T-helper 2 cell treated with Interferon-gamma antibody and Interleukin-4, amounts not matched to agents 100 ng/mL and 5 ng/mL, for 36 hours (primary cell): ENCODE data around the gene ELAVL4. TPM values are rescaled to one million over a fixed set of nuclear protein-coding genes. Genes with fewer than 3 reads are reported as not detected.
"Not testable (repeated sequence)": the region's sequence is repeated elsewhere in the genome, so short reads cannot be mapped to it uniquely, and the experiment has no call there.

ENCODE experiments used
- intact Hi-C: fragments of 100-400 bp; cut with micrococcal nuclease; formaldehyde crosslinking; loops from one replicate; pipeline ENCODE4 v1.15.1; 2023
- total RNA-seq: library from RNA; stranded (reverse); gene quantifications from 2 replicates; pipeline ENCODE4 v1.2.3, GENCODE V29; 2022

ELAVL4 gene
- total RNA-seq, 1 donor from 2014 or later, result not detected

DNA sequence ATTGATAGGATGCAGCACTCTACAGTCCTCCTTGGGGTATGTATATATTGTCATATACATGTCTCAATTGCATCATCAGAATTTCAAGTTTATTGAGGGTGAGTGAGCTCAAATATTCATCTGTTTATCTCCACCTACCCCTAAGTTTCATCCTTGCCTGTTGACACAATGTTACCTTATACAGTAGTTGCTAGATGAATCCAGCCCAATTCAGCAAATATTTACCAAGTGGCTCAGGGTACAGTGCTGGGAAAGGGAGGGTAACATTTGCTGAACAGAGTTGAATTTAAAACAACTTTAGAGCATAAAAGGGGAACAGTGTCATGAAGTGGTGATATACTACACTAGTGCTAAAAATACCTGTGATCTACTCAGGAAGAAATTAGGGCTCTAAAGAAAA lies 14.4 kb downstream of the ELAVL4 start:
- intact Hi-C loops, result no loop called here

DNA sequence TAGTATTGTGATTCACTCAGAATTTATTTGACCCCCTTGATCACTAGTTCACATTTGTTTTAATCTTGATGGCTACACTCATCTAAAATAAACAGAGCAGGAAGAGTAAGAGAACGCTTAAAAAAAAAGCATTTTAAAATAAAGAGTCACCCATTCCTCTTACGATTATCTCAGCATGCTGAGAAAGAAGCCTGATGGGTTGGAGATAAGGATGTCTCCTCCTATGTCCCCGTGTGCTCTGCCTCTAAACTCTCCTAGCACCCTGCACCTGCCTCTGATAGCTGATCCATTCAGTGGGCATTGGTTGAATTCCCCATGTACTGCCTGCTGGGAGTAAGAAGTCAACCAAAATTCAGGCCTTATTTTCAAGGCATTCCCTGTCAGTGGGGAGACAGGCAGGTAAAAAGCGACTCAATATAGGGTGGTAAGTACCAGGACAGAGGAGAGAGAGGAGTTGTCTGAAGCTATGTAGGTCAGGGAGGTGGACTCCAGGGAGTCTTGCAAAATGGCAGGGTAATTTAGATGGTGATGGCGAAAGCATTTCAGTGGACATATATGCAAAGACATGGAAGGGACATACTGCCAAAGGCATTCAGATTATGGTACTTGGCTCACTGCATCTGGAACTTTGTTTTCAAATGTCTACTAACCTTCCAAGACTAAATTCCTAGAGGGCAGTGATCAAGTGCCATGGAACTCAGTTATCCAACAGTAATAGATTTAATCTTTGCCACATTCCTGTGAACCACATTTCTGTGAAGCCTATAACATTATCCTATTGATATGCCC lies 18.4 kb downstream of the ELAVL4 start:
- intact Hi-C loops, result no loop called here

GRCh38 chr1:50129201-50129600 lies 20.5 kb downstream of the ELAVL4 start:
- intact Hi-C loops, result no loop called here

DNA sequence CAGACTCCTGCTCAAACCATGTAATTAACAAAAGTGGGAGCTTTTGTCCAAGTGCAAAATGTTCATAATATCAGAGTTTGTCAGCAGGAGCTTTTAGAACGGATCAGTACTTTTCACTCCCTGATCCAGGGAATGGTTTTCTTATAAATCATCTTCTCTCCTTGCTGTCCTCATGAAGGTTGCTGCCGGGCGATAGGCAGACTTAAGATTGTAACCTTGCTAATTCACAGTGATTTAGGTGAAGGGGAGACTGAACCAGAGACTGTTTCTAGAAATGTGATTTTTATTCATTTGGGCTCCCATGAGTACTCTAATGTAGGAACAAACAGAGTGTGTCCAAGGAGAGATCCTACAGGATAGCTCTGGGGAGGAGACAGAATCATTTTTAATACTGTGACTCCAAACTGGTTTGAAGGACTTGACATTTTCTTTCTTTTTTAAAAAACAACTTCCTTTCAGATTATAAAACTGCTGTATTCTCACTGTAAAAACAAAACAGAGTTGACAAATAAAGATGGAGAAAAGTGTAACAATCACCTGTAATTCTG lies 23.7 kb downstream of the ELAVL4 start:
- intact Hi-C loops, result no loop called here

- intact Hi-C loops, result no loop called here
Measured at GRCh38 chr1:50135716-50136115, 27.0 kb downstream of the ELAVL4 start.

DNA sequence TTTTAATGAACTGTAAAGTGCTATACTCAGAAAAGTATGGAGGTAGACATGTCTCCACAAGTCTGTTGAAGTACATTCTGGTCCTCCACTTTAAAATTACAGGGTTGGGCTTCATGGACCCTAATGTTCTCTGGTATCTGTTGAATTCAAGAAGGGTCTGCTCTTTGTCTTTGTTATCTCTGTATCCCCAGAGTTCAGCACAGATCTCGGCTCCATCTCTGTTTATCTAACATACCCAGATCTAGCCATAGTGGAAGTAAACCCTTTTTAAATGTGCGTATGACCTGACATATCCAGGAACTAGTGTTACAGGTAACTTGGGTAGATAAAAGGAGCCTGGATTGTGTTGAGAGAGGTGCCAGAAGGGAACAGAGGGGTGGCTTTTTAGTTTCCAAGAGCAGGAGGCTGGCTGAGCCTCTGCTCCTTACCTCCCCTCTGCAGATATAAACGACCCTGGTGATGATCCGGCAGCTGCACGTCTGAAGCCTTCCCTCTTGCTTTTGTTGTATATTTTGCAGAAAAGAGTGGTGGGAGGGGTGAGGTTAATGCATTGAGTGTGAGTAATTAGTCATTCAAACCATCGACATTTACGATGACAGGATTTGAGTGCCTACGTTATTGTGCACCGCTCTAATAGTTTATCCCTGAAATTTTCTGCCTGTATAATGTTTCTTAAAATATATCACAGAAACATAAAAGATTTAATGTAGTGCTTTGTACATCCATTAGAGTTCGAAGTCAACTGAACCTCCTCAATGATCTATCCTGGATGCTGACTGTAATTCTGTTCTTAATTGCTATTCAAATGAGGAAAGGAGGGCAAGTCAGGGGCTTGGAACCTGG lies 30.8 kb downstream of the ELAVL4 start:
- intact Hi-C loops, result no loop called here

DNA sequence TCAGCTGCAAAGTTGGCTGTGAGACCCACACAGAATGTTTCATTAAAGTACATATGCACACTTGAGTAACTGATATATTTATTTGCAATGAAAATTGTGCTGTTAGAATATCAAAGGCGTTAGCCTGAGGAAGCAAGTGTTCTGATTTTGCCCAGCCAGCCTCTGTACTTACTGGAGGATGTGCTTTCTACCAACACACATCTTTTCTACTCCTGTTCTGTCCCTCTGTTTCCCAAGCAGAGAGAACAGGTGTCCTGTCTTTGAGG lies 31.4 kb downstream of the ELAVL4 start:
- intact Hi-C loops, result no loop called here

GRCh38 chr1:50147191-50147850 lies 38.6 kb downstream of the ELAVL4 start:
- intact Hi-C loops, result no loop called here

- intact Hi-C loops, result no loop called here
Measured at GRCh38 chr1:50148142-50148923, 39.6 kb downstream of the ELAVL4 start.

DNA sequence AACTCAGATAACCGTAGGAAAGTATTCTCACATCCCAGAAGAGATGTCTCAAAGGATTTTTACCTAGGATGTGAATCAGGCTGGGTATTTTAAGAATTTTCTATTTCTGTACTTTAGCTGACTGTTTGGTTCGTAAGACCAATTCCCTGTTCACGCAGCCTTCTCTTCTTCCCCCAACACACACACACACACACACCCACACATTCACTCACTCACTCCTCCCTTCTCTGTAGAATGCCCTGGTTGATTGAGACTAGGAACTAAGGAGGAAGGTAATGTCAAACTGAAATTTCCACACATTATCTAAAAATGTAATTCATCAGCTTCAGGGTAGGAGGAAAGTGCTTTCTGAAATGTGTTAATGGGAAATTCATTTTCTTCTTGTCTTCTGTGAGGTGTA lies 43.5 kb downstream of the ELAVL4 start:
- intact Hi-C loops, result no loop called here

DNA sequence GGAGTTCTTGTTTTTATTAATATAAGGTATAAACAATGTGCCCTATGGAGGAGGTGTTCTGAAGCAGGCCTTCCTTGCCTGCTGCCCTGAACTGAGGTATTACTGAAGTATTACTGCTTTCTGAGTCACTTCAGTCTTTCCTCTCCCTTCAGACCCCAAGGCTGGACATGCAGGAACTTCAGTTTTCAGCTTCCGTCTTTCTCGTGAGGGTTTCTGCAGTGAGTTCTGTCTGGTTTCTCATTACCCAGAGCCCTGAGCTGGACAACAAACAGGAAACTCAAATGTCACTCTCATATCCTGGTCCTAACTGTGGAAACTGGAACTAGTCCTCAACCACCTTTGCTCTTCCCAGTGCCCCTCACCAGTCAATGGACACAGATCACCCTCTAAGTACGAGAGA lies 46.8 kb downstream of the ELAVL4 start:
- intact Hi-C loops, result no loop called here

DNA sequence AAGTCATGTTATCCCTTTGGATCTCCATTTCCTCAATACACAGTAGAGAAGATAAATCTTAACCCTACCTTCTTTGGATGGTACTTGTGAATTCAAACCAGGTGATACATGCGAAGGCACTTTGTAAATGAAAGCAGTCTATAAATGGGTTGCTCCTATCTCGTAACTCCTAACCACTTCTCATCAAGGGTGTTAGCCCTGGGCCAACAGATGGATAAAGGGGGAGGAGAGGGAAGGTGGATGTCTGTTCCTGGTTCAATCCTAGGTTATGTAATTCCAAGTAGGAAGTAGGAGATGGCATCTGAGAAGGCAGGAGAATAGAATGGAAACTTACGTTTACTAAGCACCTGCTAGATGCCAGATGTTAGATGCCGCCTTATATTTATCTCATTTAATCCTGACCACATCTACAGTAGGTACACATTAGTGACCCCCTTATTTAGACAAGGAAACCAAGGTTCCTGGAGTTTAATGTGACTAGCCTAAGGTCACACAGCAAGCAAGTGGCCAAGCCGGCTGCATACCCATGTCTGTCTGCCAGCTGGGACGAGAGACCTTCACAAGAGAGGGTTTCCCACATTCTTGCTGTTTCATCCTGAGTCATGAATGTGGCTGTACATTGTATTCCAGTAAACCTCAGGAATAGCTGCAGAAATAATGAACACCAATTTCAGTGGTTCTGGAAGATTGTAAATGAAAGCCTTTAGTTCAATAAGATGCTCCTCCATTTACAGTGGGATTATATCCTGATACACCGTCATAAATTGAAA lies 47.7 kb downstream of the ELAVL4 start:
- intact Hi-C loops, result no loop called here

GRCh38 chr1:50157306-50157941 lies 48.7 kb downstream of the ELAVL4 start:
- intact Hi-C loops, result no loop called here

DNA sequence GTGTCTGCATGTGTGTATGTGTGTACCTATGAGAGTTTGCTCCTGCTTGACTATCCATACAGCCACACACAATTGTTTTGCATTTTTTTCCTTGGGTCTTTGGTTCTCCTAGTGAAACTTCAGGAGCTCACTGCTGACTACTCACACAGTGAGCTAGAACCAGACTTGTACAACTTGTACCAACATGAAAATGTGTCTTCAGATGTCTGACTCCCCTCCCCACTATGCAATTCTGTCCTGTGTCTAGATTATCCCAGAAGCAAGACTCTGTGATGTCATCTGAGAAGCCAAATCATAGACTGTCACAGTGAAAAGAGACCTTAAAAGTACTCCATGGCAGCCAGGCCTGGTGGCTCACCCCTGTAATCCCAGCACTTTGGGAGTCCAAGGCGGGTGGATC lies 49.7 kb downstream of the ELAVL4 start:
- intact Hi-C loops, result no loop called here

DNA sequence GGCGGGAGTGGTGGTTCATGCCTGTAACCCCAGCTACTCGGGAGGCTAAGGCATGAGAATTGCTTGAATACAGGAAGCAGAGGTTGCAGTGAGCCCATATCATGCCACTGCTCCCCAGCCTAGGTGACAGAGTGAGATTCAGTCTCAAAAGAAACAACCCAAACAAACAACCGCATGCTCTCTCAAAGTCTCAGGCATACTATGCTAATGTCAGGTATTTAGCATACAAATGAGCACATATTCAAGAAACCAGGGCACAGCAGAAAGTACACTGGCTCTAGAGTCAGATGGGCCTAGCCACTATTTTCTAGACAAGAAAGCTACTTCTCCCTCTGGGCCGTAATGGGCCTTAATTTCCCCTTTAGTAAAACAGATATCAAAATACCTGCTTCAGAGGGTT lies 55.0 kb downstream of the ELAVL4 start:
- intact Hi-C loops, result no loop called here

GRCh38 chr1:50166351-50166750 lies 57.6 kb downstream of the ELAVL4 start:
- intact Hi-C loops, result not testable (repeated sequence)

GRCh38 chr1:50172299-50172698 lies 63.6 kb downstream of the ELAVL4 start:
- intact Hi-C loops, result no loop called here

- intact Hi-C loops, result no loop called here
Measured at GRCh38 chr1:50174101-50174500, 65.4 kb downstream of the ELAVL4 start.

DNA sequence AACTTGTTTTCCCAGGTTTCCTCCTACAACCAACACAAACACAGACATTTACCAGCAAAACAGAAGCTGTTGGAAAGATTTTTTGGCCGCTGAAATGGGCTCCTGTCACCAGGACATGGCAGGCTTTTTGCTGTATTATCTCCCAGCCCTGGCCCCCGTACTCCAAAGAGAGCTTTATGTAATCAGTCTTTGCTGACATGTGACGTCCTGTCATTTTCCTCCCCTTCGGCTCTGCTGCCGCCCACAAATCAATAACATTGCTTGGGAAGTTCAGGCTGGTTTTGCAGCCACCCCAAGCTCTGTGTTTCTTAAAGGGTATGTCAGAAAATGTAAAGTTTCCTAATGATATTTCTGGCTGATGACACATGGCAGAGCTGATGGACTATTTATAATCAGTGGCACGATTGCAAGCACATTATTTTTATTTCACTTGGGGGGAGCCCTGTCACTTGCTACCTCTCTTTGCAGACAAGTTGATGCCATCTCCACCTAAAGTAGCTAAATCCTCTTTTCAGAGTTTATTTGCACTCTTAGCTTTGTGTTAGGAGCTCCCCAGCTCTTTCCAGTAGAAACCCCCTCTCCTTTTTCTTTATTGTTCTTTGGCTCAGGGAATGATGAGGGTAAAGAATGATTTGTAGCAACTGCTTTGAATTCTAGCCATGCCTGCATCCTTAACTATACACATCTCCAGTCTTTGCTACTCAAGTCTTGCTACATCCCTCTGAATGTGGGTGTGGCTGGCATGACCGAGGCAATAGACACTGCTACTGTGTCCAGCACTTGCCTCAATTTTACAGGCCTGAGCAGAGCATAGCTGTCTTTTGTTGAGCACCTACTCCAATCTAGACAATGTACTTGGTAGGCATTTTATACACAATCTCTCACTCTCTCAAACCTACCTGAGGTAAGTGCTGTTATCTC lies 67.3 kb downstream of the ELAVL4 start:
- intact Hi-C loops, result no loop called here
